HepG2 (cell line): Measurements from ENCODE around the gene PEX11A. TPM values are rescaled to one million over a fixed set of nuclear protein-coding genes. Genes with fewer than 3 reads are reported as not detected.

ENCODE experiments used
- ARID2 ChIP-seq: sonication (generic); formaldehyde crosslinking; IDR thresholded peaks from 2 replicates; pipeline ENCODE4 v1.8.1; 2022; ENCODE audit warnings: mild to moderate bottlenecking, missing genetic modification reagents, borderline replicate concordance
- ASH2L ChIP-seq: fragments of 300-600, 200-600 bp; sonication (generic); IDR thresholded peaks from 2 replicates; pipeline ENCODE4 v1.7.0; 2017; ENCODE audit warnings: low read depth, mild to moderate bottlenecking, moderate library complexity, mixed read lengths, low read length; ENCODE audit not compliant: insufficient read length
- KAT7 ChIP-seq: IDR thresholded peaks from 2 replicates; pipeline ENCODE4 v1.6.1; 2018; ENCODE audit warnings: borderline replicate concordance, missing compliant biosample characterization
- NFRKB ChIP-seq: fragments of 450-650 bp; IDR thresholded peaks from 2 replicates; pipeline ENCODE4 v1.6.1; 2017
- POLR2G ChIP-seq: fragments of 200-400 bp; formaldehyde crosslinking; IDR thresholded peaks from 2 replicates; pipeline ENCODE4 v1.6.1; 2018; ENCODE audit warnings: mild to moderate bottlenecking, low read depth, low read length, moderate library complexity
- SATB2 ChIP-seq: sonication (generic); formaldehyde crosslinking; IDR thresholded peaks from 2 replicates; pipeline ENCODE4 v1.5.0; 2020; ENCODE audit warnings: missing genetic modification reagents
- THAP11 ChIP-seq: IDR thresholded peaks from 2 replicates; pipeline ENCODE4 v1.6.1; 2016; ENCODE audit warnings: missing biosample characterization, missing genetic modification reagents
- ZNF263 ChIP-seq: sonication (generic); formaldehyde crosslinking; IDR thresholded peaks from 2 replicates; pipeline ENCODE4 v1.4.0; 2020; ENCODE audit warnings: missing genetic modification reagents
- ZNF354B ChIP-seq: sonication (generic); formaldehyde crosslinking; IDR thresholded peaks from 2 replicates; pipeline ENCODE4 v1.8.0; 2022; ENCODE audit warnings: mild to moderate bottlenecking, missing genetic modification reagents
- ZNF367 ChIP-seq: sonication (generic); formaldehyde crosslinking; IDR thresholded peaks from 2 replicates; pipeline ENCODE4 v1.4.0; 2020; ENCODE audit warnings: missing genetic modification reagents, borderline replicate concordance
- ZNF850 ChIP-seq: sonication (generic); formaldehyde crosslinking; conservative IDR thresholded peaks from 2 replicates; pipeline ENCODE4 v1.9.0; 2021; ENCODE audit warnings: mild to moderate bottlenecking, missing genetic modification reagents
- polyA plus RNA-seq, 8 experiments: library from polyadenylated mRNA; depleted of rRNA in 3 of 8; stranded (reverse) in 7 of 8; unstranded in 1 of 8; fragments of >200 nt; fragmentation: Illumina TruSeq in 4 of 8; extraction: Trizol in 4 of 8; gene quantifications; 2 replicates each; pipeline versions ENCODE4 v1.2.1 to v1.2.3, GENCODE V29; 2011 to 2016; ENCODE audit warnings: low read depth in 4 of 8, missing spikeins in 1 of 8, mixed read lengths in 1 of 8; ENCODE audit not compliant: insufficient read depth in 1 of 8
- total RNA-seq, 5 experiments: library from RNA; depleted of rRNA; stranded (reverse); fragments of >200 nt; fragmentation: Illumina TruSeq; extraction: Trizol; gene quantifications; 2 replicates each; pipeline ENCODE4 v1.2.3, GENCODE V29; 2016; ENCODE audit warnings: low read depth in 1 of 5
- TF ChIP-seq, protein P1 (sequence below): sonication (generic); formaldehyde crosslinking; IDR thresholded peaks from 2 replicates; pipeline ENCODE4 v1.4.0; 2020; ENCODE audit warnings: missing genetic modification reagents
- TF ChIP-seq, protein P2 (sequence below): sonication (generic); formaldehyde crosslinking; IDR thresholded peaks from 2 replicates; pipeline ENCODE4 v1.4.0; 2020; ENCODE audit warnings: mild to moderate bottlenecking, low read depth, missing genetic modification reagents
- TF ChIP-seq, protein P3 (sequence below): sonication (generic); formaldehyde crosslinking; IDR thresholded peaks from 2 replicates; pipeline ENCODE4 v1.4.0; 2020; ENCODE audit warnings: missing genetic modification reagents
- TF ChIP-seq, protein P4 (sequence below): sonication (generic); formaldehyde crosslinking; IDR thresholded peaks from 2 replicates; pipeline ENCODE4 v1.5.1; 2020; ENCODE audit warnings: missing genetic modification reagents, mild to moderate bottlenecking, borderline replicate concordance
- TF ChIP-seq, protein P5 (sequence below): sonication (generic); formaldehyde crosslinking; IDR thresholded peaks from 2 replicates; pipeline ENCODE4 v1.4.0; 2020; ENCODE audit warnings: mild to moderate bottlenecking, missing genetic modification reagents

Gene PEX11A
- total and polyA plus RNA-seq, 2 of the 13 experiments (the other 11 are each of a cell fraction or from before 2014, with no cell fraction given): 9.9 to 15.1 TPM

DNA sequence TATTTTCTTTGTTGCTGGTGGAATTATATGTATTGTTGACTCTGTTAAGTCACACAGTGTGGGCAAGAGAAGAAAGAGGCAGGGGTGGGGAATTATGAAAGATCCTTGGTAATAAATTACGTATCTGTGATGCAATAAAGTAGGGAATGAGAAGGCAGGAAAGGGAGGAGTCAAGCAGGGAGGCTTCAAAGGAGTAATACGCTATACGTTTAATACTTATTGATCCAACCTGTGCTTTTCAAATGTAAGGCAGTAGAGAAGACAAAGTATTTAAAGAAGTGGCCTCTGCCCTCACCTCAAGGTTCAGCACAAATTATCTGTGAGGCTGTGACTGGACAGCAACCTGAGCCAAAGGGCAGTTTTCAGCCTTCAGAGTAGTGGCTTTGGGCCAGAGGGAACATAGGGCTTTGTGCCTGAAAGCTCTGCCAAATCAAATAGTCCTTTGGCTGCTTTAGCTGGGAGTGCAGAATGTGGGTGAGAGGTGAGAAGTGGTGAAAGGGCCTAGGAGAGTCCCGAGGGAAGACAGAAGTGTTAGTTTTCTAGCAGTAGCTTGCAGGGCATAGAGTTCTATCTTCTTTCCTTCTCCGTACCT lies 10.2 kb downstream of the PEX11A start (continued):
- TF ChIP-seq, protein P1, sequence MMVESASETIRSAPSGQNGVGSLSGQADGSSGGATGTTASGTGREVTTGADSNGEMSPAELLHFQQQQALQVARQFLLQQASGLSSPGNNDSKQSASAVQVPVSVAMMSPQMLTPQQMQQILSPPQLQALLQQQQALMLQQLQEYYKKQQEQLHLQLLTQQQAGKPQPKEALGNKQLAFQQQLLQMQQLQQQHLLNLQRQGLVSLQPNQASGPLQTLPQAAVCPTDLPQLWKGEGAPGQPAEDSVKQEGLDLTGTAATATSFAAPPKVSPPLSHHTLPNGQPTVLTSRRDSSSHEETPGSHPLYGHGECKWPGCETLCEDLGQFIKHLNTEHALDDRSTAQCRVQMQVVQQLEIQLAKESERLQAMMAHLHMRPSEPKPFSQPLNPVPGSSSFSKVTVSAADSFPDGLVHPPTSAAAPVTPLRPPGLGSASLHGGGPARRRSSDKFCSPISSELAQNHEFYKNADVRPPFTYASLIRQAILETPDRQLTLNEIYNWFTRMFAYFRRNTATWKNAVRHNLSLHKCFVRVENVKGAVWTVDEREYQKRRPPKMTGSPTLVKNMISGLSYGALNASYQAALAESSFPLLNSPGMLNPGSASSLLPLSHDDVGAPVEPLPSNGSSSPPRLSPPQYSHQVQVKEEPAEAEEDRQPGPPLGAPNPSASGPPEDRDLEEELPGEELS (CRISPR knock-in tag): no peak; the same call in 1 of the 2 replicates
- no peak for TF ChIP-seq POLR2G
- no peak for TF ChIP-seq NFRKB
- TF ChIP-seq ZNF263: no peak
- TF ChIP-seq, protein P2, sequence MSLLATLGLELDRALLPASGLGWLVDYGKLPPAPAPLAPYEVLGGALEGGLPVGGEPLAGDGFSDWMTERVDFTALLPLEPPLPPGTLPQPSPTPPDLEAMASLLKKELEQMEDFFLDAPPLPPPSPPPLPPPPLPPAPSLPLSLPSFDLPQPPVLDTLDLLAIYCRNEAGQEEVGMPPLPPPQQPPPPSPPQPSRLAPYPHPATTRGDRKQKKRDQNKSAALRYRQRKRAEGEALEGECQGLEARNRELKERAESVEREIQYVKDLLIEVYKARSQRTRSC: no peak
- no peak for TF ChIP-seq ZNF850
- TF ChIP-seq ZNF354B (CRISPR knock-in tag): no peak
- 0 out of 2 replicates have a peak, but pooled peaks have one; percentile 28 for TF ChIP-seq THAP11
- TF ChIP-seq, protein P3, sequence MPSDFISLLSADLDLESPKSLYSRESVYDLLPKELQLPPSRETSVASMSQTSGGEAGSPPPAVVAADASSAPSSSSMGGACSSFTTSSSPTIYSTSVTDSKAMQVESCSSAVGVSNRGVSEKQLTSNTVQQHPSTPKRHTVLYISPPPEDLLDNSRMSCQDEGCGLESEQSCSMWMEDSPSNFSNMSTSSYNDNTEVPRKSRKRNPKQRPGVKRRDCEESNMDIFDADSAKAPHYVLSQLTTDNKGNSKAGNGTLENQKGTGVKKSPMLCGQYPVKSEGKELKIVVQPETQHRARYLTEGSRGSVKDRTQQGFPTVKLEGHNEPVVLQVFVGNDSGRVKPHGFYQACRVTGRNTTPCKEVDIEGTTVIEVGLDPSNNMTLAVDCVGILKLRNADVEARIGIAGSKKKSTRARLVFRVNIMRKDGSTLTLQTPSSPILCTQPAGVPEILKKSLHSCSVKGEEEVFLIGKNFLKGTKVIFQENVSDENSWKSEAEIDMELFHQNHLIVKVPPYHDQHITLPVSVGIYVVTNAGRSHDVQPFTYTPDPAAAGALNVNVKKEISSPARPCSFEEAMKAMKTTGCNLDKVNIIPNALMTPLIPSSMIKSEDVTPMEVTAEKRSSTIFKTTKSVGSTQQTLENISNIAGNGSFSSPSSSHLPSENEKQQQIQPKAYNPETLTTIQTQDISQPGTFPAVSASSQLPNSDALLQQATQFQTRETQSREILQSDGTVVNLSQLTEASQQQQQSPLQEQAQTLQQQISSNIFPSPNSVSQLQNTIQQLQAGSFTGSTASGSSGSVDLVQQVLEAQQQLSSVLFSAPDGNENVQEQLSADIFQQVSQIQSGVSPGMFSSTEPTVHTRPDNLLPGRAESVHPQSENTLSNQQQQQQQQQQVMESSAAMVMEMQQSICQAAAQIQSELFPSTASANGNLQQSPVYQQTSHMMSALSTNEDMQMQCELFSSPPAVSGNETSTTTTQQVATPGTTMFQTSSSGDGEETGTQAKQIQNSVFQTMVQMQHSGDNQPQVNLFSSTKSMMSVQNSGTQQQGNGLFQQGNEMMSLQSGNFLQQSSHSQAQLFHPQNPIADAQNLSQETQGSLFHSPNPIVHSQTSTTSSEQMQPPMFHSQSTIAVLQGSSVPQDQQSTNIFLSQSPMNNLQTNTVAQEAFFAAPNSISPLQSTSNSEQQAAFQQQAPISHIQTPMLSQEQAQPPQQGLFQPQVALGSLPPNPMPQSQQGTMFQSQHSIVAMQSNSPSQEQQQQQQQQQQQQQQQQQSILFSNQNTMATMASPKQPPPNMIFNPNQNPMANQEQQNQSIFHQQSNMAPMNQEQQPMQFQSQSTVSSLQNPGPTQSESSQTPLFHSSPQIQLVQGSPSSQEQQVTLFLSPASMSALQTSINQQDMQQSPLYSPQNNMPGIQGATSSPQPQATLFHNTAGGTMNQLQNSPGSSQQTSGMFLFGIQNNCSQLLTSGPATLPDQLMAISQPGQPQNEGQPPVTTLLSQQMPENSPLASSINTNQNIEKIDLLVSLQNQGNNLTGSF: no peak
- TF ChIP-seq KAT7 (CRISPR knock-in tag): no peak
- TF ChIP-seq ARID2: no peak
- TF ChIP-seq, protein P4, sequence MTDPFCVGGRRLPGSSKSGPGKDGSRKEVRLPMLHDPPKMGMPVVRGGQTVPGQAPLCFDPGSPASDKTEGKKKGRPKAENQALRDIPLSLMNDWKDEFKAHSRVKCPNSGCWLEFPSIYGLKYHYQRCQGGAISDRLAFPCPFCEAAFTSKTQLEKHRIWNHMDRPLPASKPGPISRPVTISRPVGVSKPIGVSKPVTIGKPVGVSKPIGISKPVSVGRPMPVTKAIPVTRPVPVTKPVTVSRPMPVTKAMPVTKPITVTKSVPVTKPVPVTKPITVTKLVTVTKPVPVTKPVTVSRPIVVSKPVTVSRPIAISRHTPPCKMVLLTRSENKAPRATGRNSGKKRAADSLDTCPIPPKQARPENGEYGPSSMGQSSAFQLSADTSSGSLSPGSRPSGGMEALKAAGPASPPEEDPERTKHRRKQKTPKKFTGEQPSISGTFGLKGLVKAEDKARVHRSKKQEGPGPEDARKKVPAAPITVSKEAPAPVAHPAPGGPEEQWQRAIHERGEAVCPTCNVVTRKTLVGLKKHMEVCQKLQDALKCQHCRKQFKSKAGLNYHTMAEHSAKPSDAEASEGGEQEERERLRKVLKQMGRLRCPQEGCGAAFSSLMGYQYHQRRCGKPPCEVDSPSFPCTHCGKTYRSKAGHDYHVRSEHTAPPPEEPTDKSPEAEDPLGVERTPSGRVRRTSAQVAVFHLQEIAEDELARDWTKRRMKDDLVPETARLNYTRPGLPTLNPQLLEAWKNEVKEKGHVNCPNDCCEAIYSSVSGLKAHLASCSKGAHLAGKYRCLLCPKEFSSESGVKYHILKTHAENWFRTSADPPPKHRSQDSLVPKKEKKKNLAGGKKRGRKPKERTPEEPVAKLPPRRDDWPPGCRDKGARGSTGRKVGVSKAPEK (CRISPR knock-in tag): no peak
- no peak for TF ChIP-seq ZNF367 (CRISPR knock-in tag)
- TF ChIP-seq, protein P5, sequence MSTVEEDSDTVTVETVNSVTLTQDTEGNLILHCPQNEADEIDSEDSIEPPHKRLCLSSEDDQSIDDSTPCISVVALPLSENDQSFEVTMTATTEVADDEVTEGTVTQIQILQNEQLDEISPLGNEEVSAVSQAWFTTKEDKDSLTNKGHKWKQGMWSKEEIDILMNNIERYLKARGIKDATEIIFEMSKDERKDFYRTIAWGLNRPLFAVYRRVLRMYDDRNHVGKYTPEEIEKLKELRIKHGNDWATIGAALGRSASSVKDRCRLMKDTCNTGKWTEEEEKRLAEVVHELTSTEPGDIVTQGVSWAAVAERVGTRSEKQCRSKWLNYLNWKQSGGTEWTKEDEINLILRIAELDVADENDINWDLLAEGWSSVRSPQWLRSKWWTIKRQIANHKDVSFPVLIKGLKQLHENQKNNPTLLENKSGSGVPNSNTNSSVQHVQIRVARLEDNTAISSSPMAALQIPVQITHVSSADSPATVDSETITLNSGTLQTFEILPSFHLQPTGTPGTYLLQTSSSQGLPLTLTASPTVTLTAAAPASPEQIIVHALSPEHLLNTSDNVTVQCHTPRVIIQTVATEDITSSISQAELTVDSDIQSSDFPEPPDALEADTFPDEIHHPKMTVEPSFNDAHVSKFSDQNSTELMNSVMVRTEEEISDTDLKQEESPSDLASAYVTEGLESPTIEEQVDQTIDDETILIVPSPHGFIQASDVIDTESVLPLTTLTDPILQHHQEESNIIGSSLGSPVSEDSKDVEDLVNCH (CRISPR knock-in tag): no peak
- peak; percentile 61 for TF ChIP-seq ASH2L
- TF ChIP-seq SATB2 (CRISPR knock-in tag): no peak
